ENCODE data around the gene LRRC23. TPM values are rescaled to one million over a fixed set of nuclear protein-coding genes. Genes with fewer than 3 reads are reported as not detected.

LRRC23 gene
- total and polyA plus RNA-seq, 2 donors (not counting 1 experiment from before 2014, with no cell fraction given) = 5.3 to 14.4 TPM

GRCh38 chr12:6952121-6952862, 47.7 kb downstream of the LRRC23 start:
- POLR2A ChIA-PET = interaction anchor here (0.6 to 18.5 kb wide), 7 partner anchors 6 to 156 kb away, joined by 3 to 662 read pairs (median 5); partner anchors contain the start of genes C12orf57, PTPN6, RNU7-1 and TPI1
- Mint-ChIP-seq H3K4me1 (peaks cover 87% of the 10 kb centered on the region), H3K27me3 (no peaks in the 10 kb centered on the region), H3K4me3 (peak overlapping the region; percentile 98), H3K27ac (peak overlapping the region; percentile 98), H3K9me3 (ENCODE audit: insufficient read depth) (no peaks in the 10 kb centered on the region)
- WGBS (ENCODE audit: insufficient coverage) = 9% methylated on average over 18 of the region's 22 CpGs
- peak; percentile 30 for DNase-seq
- H3K27me3 ChIP-seq (replicated peaks in 1 of 4; ENCODE audit: control extremely low read depth in 1 of 4, control insufficient read depth in 3 of 4, insufficient read depth in 4 of 4, low read length in 3 of 4) = no peaks in the 10 kb centered on the region
- no peak for TF ChIP-seq CTCF (IDR thresholded peaks at IDR 0.05)
- no peak for TF ChIP-seq EZH2 (IDR thresholded peaks at IDR 0.05; ENCODE audit: borderline replicate concordance, insufficient read depth, low read depth, low read length, poor library complexity, severe bottlenecking)
- H3K4me3 ChIP-seq (ENCODE audit: control extremely low read depth in 1 of 5, extremely low read depth in 1 of 5, insufficient read depth in 1 of 5, low read depth in 2 of 5, low read length in 4 of 5) = peak overlapping the region; percentile 88 to 98 (median 92)
- H3K79me2 ChIP-seq (ENCODE audit: control insufficient read depth, insufficient read depth, low read length) = peaks cover 79% of the 10 kb centered on the region
- H3K9ac ChIP-seq (ENCODE audit: low read length) = peak overlapping the region; percentile 95
- peak overlapping the region; percentile 84 to 99 for H3K27ac ChIP-seq (ENCODE audit: low read length in 2 of 2)
- peak overlapping the region; percentile 92 for H3K4me2 ChIP-seq (replicated peaks; ENCODE audit: low read depth, low read length, poor library complexity, severe bottlenecking)
- CTCF ChIA-PET = interaction anchor here (1.5 to 16.6 kb wide), 5 partner anchors 8 to 80 kb away, joined by 3 to 944 read pairs (median 9); partner anchors contain the start of genes C12orf57, RNU7-1 and SPSB2
- peaks cover 0 to 54% of the 10 kb centered on the region in 2 experiments for H3K36me3 ChIP-seq (replicated peaks in 1 of 2; ENCODE audit: control extremely low read depth in 1 of 2, control insufficient read depth in 1 of 2, extremely low read depth in 1 of 2, insufficient read depth in 2 of 2, low read length in 1 of 2)
- no peak for ATAC-seq (ENCODE audit: low read depth)
- H3K9me3 ChIP-seq (ENCODE audit: control extremely low read depth in 1 of 3, control insufficient read depth in 2 of 3, insufficient read depth in 1 of 3, low read length in 2 of 3) = no peaks in the 10 kb centered on the region
- peaks cover 71 to 76% of the 10 kb centered on the region in 2 donors for H3K4me1 ChIP-seq (ENCODE audit: control insufficient read depth in 2 of 2, insufficient read depth in 2 of 2, low read length in 2 of 2)
- no peak overlapping the region for H2AFZ ChIP-seq (ENCODE audit: insufficient read depth, low read depth, low read length, poor library complexity, severe bottlenecking)
- intact Hi-C loops (cut with micrococcal nuclease) = no loop called here
- H4K20me1 ChIP-seq (ENCODE audit: control insufficient read depth, insufficient read depth, low read length, poor library complexity, severe bottlenecking) = peaks cover 58% of the 10 kb centered on the region

Data from B cell (primary cell).